HG02938 (cell line): Measurements from ENCODE around the gene CGB8.
"Not testable (repeated sequence)": the region's sequence is repeated elsewhere in the genome, so short reads cannot be mapped to it uniquely, and the experiment has no call there.

Experiments
- ATAC-seq: cut with Tn5 transposase; IDR thresholded peaks from one replicate; pipeline ENCODE4 v1.9.1; 2021; ENCODE audit warnings: mild to moderate bottlenecking, moderate library complexity; ENCODE audit not compliant: unreplicated experiment

Gene CGB8

DNA sequence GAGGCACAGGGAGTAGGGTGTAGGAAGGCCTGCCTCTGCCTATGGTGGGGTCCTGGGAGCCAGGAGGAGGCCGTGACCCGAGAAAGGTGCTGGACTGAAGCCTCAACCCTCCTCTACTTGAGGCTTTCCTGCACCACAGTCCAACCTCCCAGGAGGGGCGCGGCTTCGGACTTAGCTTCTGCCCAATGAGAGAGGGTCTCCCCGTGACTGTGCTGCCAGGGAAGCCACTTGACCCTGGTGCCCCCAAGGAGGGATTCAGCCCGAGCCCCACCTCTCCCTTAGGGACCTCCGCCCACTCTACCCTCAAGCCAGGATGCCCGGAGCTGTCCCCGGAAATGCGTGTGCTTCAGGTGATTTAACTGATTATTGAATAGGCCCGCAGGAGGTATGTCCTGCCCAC is at the start of gene CGB8:
TSS of gene CGB8 (minus strand) at position 101 of the 400 bp plus-strand sequence. CDS start 372 bp downstream, outside the sequence.
- not testable (repeated sequence) for ATAC-seq

- ATAC-seq: no peak
Measured at GRCh38 chr19:49097453-49098288, 48.8 kb upstream of the CGB8 start.

- no peak for ATAC-seq
Measured at GRCh38 chr19:49094505-49095482, 45.9 kb upstream of the CGB8 start.

GRCh38 chr19:49092686-49093085 is 43.8 kb upstream of the CGB8 start:
- no peak for ATAC-seq

- ATAC-seq: no peak
Measured at GRCh38 chr19:49091391-49092038, 42.6 kb upstream of the CGB8 start.

DNA sequence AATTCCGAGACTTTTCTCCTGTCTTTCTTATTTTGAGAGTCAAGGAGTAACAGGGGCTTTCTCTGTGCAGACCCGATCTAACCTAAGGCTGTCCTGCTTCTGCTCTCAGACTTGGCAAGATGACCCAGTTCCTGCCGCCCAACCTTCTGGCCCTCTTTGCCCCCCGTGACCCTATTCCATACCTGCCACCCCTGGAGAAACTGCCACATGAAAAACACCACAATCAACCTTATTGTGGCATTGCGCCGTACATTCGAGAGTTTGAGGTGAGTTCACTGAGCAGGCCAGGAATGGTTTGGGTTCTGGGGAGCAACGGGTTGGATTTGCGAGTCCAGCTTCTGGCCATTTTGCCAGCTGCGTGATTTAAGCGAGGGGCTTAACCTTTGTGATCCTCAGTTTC is 37.4 kb upstream of the CGB8 start:
- no peak for ATAC-seq

DNA sequence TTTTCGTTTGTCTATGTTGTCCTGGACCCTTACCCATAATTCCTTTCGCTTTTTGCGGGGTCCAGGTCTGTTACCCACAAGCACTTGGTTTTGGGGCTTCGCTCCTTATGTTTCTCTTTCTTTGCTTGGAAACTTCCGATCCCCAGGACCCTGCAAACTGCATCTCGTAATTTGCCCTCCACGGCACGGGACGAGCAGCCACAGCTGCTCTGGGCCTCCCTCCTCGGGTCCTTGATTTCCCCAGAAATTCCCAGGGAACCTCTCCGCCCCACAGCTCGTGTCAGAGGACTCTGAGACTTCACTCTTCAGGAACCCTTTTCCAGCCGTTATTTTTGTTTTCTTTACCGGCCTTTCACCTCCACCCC is 36.9 kb upstream of the CGB8 start:
- ATAC-seq: no peak

- peak; percentile 80 for ATAC-seq
Measured at GRCh38 chr19:49085020-49085867, 36.3 kb upstream of the CGB8 start, which contains the start of gene SNRNP70. Gene SNRNP70, plus strand, starts transcription at chr19:49085451. Its CDS starts 964 bp downstream, at chr19:49086415.

DNA sequence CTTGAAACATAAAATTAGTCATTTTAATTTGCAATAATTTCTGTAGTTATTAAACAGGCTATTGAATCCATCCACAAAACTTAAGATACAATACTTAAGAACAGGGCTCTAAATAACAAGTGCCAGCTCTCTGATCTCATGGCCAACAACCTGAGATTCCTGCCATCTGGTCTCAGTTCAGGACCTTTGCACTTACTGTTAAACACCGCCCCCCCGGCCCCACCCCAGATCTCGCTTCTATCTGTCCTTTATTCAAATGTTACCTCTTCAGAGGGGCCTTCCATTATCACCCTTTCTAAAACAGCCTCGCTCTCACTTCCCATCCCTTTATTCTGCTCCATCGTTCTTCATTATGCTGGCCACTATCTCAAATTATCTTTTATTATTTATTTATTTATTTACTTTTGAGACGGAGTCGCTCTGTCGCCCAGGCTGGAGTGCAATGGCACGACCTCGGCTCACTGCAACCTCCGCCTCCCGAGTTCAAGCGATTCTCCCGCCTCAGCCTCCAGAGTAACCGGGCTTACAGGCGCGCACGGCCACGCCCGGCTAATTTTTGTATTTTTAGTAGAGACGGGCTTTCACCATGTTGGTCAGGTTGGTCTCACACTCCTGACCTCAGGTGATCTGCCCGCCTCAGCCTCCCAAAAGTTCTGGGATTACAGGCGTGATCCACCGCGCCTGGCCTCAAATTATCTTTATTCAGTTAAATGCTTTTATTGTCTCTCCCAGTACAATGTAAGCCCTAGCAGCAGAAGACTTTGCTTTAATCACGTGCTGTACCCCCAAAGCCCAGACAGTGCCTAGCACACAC is 35.5 kb upstream of the CGB8 start:
- ATAC-seq: no peak

- no peak for ATAC-seq
Measured at GRCh38 chr19:49081273-49081672, 32.4 kb upstream of the CGB8 start.

GRCh38 chr19:49080392-49080791 is 31.5 kb upstream of the CGB8 start:
- no peak for ATAC-seq

GRCh38 chr19:49074869-49075268 is 26.0 kb upstream of the CGB8 start:
- not testable (repeated sequence) for ATAC-seq

GRCh38 chr19:49073514-49074378 is 24.8 kb upstream of the CGB8 start:
- ATAC-seq: no peak

DNA sequence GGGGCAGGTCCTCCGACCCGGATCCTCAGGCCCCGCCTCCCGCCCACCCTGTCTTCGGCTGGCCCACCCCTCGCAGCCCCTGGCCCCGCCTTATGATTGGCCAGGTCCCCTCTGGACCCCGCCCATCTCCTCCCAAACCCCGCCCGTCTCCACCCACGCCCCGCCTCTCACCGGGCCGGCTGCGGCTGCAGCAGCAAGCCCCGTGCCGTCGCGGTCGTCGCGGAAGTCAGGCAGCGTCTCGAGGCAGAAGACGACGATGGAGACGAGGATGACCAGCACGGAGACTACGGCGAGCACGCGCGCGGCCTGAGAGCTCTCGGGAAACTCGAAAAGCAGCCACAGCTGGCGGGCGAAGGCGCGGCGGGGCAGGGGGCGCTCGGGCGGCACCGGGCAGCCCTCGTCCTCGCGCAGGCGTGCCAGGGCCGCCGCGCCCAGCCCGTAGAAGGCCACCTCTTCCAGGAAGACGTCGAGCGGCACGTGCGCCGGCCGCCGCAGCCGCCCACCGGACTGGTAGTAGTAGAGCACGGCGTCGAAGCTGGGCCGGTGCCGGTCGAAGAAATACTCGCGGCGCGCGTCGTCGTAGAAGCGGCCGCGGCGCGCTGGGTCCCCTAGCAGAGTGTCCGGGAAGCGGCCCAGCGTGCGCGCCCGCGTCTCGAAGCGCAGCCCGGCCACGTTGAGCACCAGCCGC is 23.1 kb upstream of the CGB8 start:
- ATAC-seq: no peak

DNA sequence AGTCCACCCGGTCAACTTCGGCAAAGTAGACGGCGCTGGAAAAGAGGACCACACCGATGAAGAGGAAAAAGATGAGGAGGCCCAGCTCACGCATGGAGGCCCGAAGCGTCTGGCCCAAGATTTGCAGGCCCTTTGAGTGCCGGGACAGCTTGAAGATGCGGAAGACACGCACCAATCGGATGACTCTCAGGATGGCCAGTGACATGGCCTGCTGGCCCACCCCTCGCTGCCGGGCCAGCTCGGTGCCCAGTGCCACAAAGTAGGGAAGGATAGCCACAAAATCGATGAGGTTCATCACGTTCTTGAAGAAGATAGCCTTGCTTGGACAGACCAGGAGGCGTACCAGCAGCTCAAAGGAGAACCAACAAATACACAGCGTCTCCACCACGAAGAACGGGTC is 21.5 kb upstream of the CGB8 start:
- ATAC-seq: no peak

DNA sequence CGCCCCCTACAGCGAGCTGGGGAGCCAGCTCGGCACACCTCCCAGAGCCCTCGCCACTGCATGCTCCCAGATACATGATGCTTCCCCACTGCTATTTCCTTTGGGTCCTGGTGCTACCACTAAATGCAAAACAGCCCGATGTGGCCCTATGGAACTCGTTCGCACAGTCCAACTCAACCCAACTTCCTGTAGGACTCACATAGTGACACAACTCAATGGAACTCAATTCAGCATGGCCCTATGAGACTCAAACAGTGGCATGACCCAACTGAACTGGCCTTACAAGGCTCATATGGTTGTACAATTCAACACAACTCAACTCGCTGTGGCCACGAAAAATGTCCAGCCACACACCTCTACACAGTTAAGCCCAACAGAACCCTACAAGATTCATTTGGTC is 20.1 kb upstream of the CGB8 start:
- ATAC-seq: no peak

DNA sequence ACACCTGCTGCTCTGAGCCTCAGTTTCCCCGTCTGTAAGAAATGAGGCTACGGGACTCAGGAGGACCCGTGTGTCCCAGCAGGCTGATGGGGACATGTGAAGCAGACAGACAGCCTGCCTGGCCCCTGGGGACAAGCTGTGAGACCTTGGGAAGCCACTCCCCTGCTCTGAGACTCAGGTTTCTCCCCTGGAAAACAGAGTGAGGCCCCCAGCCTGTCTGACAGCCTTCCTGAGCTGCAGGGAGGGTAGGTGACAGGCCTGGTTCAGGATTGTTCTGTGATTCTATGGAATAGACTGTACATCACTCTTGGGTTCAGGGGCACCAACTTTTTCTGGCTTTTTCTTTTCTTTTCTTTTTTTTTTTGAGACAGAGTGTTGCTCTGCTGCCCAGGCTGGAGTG is 18.6 kb upstream of the CGB8 start:
- ATAC-seq: no peak
